ENCODE measurements around the gene METTL15.

Gene METTL15

GRCh38 chr11:28104425-28104824 lies 3.8 kb upstream of the METTL15 start:
- in situ Hi-C loops (cut with MboI; ENCODE audit: low pct_unique_long_range_greater_than_20kb, low sequenced_read_pairs, unreplicated experiment): no loop called here
- no peak for DNase-seq (ENCODE audit: low spot score)
- no peak for TF ChIP-seq CTCF (IDR thresholded peaks at IDR 0.05; ENCODE audit: extremely low read depth, insufficient read depth, missing control alignments)

GRCh38 chr11:28104984-28105383 lies 3.2 kb upstream of the METTL15 start:
- DNase-seq (ENCODE audit: low spot score): no peak
- in situ Hi-C loops (cut with MboI; ENCODE audit: low pct_unique_long_range_greater_than_20kb, low sequenced_read_pairs, unreplicated experiment): no loop called here
- TF ChIP-seq CTCF (IDR thresholded peaks at IDR 0.05; ENCODE audit: extremely low read depth, insufficient read depth, missing control alignments): no peak

GRCh38 chr11:28105869-28106268 lies 2.3 kb upstream of the METTL15 start:
- in situ Hi-C loops (cut with MboI; ENCODE audit: low pct_unique_long_range_greater_than_20kb, low sequenced_read_pairs, unreplicated experiment): no loop called here
- no peak for DNase-seq (ENCODE audit: low spot score)
- no peak for TF ChIP-seq CTCF (IDR thresholded peaks at IDR 0.05; ENCODE audit: extremely low read depth, insufficient read depth, missing control alignments)

GRCh38 chr11:28106353-28107043 lies 1.7 kb upstream of the METTL15 start:
- no peak for TF ChIP-seq CTCF (IDR thresholded peaks at IDR 0.05; ENCODE audit: extremely low read depth, insufficient read depth, missing control alignments)
- no peak for DNase-seq (ENCODE audit: low spot score)
- in situ Hi-C loops (cut with MboI; ENCODE audit: low pct_unique_long_range_greater_than_20kb, low sequenced_read_pairs, unreplicated experiment): no loop called here

GRCh38 chr11:28107191-28107749 lies 918 bp upstream of the METTL15 start:
- no peak for TF ChIP-seq CTCF (IDR thresholded peaks at IDR 0.05; ENCODE audit: extremely low read depth, insufficient read depth, missing control alignments)
- DNase-seq (ENCODE audit: low spot score): peak; percentile 9
- in situ Hi-C loops (cut with MboI; ENCODE audit: low pct_unique_long_range_greater_than_20kb, low sequenced_read_pairs, unreplicated experiment): no loop called here

- TF ChIP-seq CTCF (IDR thresholded peaks at IDR 0.05; ENCODE audit: extremely low read depth, insufficient read depth, missing control alignments): no peak
- in situ Hi-C loops (cut with MboI; ENCODE audit: low pct_unique_long_range_greater_than_20kb, low sequenced_read_pairs, unreplicated experiment): no loop called here
- DNase-seq (ENCODE audit: low spot score): no peak
These were observed 770 bp downstream of the METTL15 start for GRCh38 chr11:28108958-28109357.

All from GM13977 (cell line).